Loucy (cell line): ENCODE measurements around the gene UBE2D4.
"Not testable (repeated sequence)": the region's sequence is repeated elsewhere in the genome, so short reads cannot be mapped to it uniquely, and the experiment has no call there.

ENCODE experiments used
- H2AFZ ChIP-seq: fragments of 200-600 bp; sonication (generic); 2 replicates; pipeline ENCODE4 v1.6.0; 2016; ENCODE audit warnings: antibody characterized with exemption, mild to moderate bottlenecking, low read length, moderate library complexity
- H3F3A ChIP-seq: fragments of 200-600 bp; 2 replicates; pipeline ENCODE4 v1.6.0; 2016; ENCODE audit warnings: antibody characterized with exemption, low read depth, mild to moderate bottlenecking
- H3K27me3 ChIP-seq: fragments of 200-600 bp; sonication (generic); 2 replicates; pipeline ENCODE4 v1.6.1; 2014; ENCODE audit warnings: low read length, mild to moderate bottlenecking; ENCODE audit not compliant: insufficient read depth, poor library complexity, severe bottlenecking
- H3K36me3 ChIP-seq: fragments of 200-600 bp; sonication (generic); 2 replicates; pipeline ENCODE4 v1.6.1; 2016; ENCODE audit warnings: low read length; ENCODE audit not compliant: insufficient read depth
- H3K4me1 ChIP-seq: fragments of 200-600 bp; sonication (generic); 2 replicates; pipeline ENCODE4 v1.5.1; 2014; ENCODE audit warnings: low read length, mild to moderate bottlenecking; ENCODE audit not compliant: insufficient read depth, poor library complexity, severe bottlenecking
- H3K4me2 ChIP-seq: fragments of 200-600 bp; sonication (generic); 2 replicates; pipeline ENCODE4 v1.6.0; 2014; ENCODE audit warnings: antibody characterized with exemption, low read length, low read depth, mild to moderate bottlenecking; ENCODE audit not compliant: poor library complexity, severe bottlenecking
- H3K4me3 ChIP-seq: fragments of 200-600 bp; sonication (generic); 2 replicates; pipeline ENCODE4 v1.5.1; 2014; ENCODE audit warnings: low read length, mild to moderate bottlenecking, mixed read lengths; ENCODE audit not compliant: poor library complexity, severe bottlenecking
- H3K79me2 ChIP-seq: fragments of 200-600 bp; sonication (generic); 2 replicates; pipeline ENCODE4 v1.6.1; 2014; ENCODE audit warnings: low read length; ENCODE audit not compliant: insufficient read depth
- H3K9ac ChIP-seq: fragments of 200-600 bp; sonication (generic); 2 replicates; pipeline ENCODE4 v1.6.0; 2014; ENCODE audit warnings: mild to moderate bottlenecking, low read depth, low read length, moderate library complexity; ENCODE audit not compliant: poor library complexity, severe bottlenecking
- H3K9me2 ChIP-seq: fragments of 200-600 bp; sonication (generic); replicated peaks from 2 replicates; pipeline ENCODE4 v1.6.1; 2016; ENCODE audit warnings: low read depth, low read length, mixed read lengths
- H3K9me3 ChIP-seq: fragments of 200-600 bp; sonication (generic); 2 replicates; pipeline ENCODE4 v1.6.1; 2014; ENCODE audit warnings: mild to moderate bottlenecking, antibody characterized with exemption, low read length, low read depth; ENCODE audit not compliant: insufficient read depth
- H4K20me1 ChIP-seq: fragments of 200-600 bp; sonication (generic); 2 replicates; pipeline ENCODE4 v1.6.0; 2014; ENCODE audit warnings: antibody characterized with exemption, low read length, mild to moderate bottlenecking; ENCODE audit not compliant: insufficient read depth, poor library complexity, severe bottlenecking

Gene UBE2D4

GRCh38 chr7:43992896-43993295 lies 66.7 kb downstream of the UBE2D4 start:
- H3F3A ChIP-seq, H3K4me2 ChIP-seq: not testable (repeated sequence)

GRCh38 chr7:43994681-43995080 lies 68.4 kb downstream of the UBE2D4 start:
- not testable (repeated sequence) for H3K4me1 ChIP-seq, H3K9ac ChIP-seq, H3K79me2 ChIP-seq, H2AFZ ChIP-seq, H3K4me3 ChIP-seq, H4K20me1 ChIP-seq, H3K9me2 ChIP-seq, H3K9me3 ChIP-seq, H3K27me3 ChIP-seq, H3K36me3 ChIP-seq, H3F3A ChIP-seq, H3K4me2 ChIP-seq

More at GRCh38 chr7:43992896-43993295, 66.7 kb downstream of the UBE2D4 start:
- not testable (repeated sequence) for H3K4me1 ChIP-seq, H3K36me3 ChIP-seq, H3K79me2 ChIP-seq, H3K9me3 ChIP-seq, H3K4me3 ChIP-seq, H3K9me2 ChIP-seq, H2AFZ ChIP-seq, H3K27me3 ChIP-seq, H4K20me1 ChIP-seq, H3K9ac ChIP-seq

- H3F3A ChIP-seq, H3K9ac ChIP-seq, H4K20me1 ChIP-seq, H3K27me3 ChIP-seq, H2AFZ ChIP-seq, H3K4me1 ChIP-seq, H3K9me2 ChIP-seq, H3K4me2 ChIP-seq, H3K79me2 ChIP-seq, H3K36me3 ChIP-seq, H3K9me3 ChIP-seq, H3K4me3 ChIP-seq: not testable (repeated sequence)
Observed at GRCh38 chr7:43997532-43997931, 71.3 kb downstream of the UBE2D4 start, which contains the start of gene SPDYE1. SPDYE1 (plus strand) TSS chr7:43997897; CDS start chr7:43999950, 2,053 bp downstream.
